Caco-2 (cell line): ENCODE data around the gene SARDH. TPM values are rescaled to one million over a fixed set of nuclear protein-coding genes. Genes with fewer than 3 reads are reported as not detected.

Experiments
- BruUV-seq: library from RNA; stranded (reverse); fragments of 400-500 nt; replicated peaks from 2 replicates; lab custom pipeline; 2021; lab: Mats Ljungman, UMichigan
- CTCF ChIA-PET: fragments of 300-600 bp; sonication (Branson Sonifier 250); formaldehyde crosslinking; loops from one replicate; lab custom pipeline; 2022; ENCODE audit warnings: antibody characterized with exemption; lab: Charles Lee
- POLR2A ChIA-PET: fragments of 300-600 bp; sonication (Branson Sonifier 250); formaldehyde crosslinking; loops from one replicate; lab custom pipeline; 2022; ENCODE audit warnings: antibody characterized with exemption; lab: Charles Lee
- DNase-seq, 2 experiments: peaks; one replicate each; pipeline versions ENCODE4 v3.0.0 to v3.0.0-alpha.2; 2020 to 2022
- H3K27me3 ChIP-seq: replicated peaks from 2 replicates; pipeline ENCODE4 v1.6.0; 2011; ENCODE audit warnings: low read length; ENCODE audit not compliant: control insufficient read depth, insufficient read depth
- H3K36me3 ChIP-seq: 2 replicates; pipeline ENCODE4 v1.5.1; 2011; ENCODE audit warnings: low read length; ENCODE audit not compliant: control insufficient read depth, insufficient read depth
- H3K4me1 ChIP-seq: fragments of 250-450 bp; sonication (Bioruptor Pico); 2 replicates; pipeline ENCODE4 v1.5.1; 2020; ENCODE audit warnings: mild to moderate bottlenecking
- H3K4me3 ChIP-seq: 2 replicates; pipeline ENCODE4 v1.5.1; 2011; ENCODE audit warnings: low read depth, mild to moderate bottlenecking, control low read depth, low read length
- H3K9me3 ChIP-seq: fragments of 250-450 bp; sonication (Bioruptor Pico); 2 replicates; pipeline ENCODE4 v1.5.1; 2020; ENCODE audit warnings: mild to moderate bottlenecking, moderate library complexity
- H3K27ac Mint-ChIP-seq: one replicate; pipeline ENCODE4 v1.8.0; 2022; ENCODE audit warnings: mixed read lengths; ENCODE audit not compliant: unreplicated experiment
- H3K27me3 Mint-ChIP-seq: one replicate; pipeline ENCODE4 v1.8.0; 2022; ENCODE audit warnings: mixed read lengths; ENCODE audit not compliant: insufficient read depth, unreplicated experiment
- H3K36me3 Mint-ChIP-seq: one replicate; pipeline ENCODE4 v1.8.0; 2022; ENCODE audit warnings: mild to moderate bottlenecking, mixed read lengths; ENCODE audit not compliant: insufficient read depth, unreplicated experiment
- H3K4me1 Mint-ChIP-seq: one replicate; pipeline ENCODE4 v1.8.0; 2022; ENCODE audit warnings: low read depth, mixed read lengths; ENCODE audit not compliant: unreplicated experiment
- H3K4me3 Mint-ChIP-seq: one replicate; pipeline ENCODE4 v1.8.0; 2022; ENCODE audit warnings: mild to moderate bottlenecking, moderate library complexity, mixed read lengths; ENCODE audit not compliant: unreplicated experiment
- H3K9me3 Mint-ChIP-seq: one replicate; pipeline ENCODE4 v1.8.0; 2022; ENCODE audit warnings: mixed read lengths; ENCODE audit not compliant: unreplicated experiment
- CTCF ChIP-seq, 2 experiments: fragments of 200-600 bp in 1 of 2; IDR thresholded peaks; 1 replicate in 1 of 2; 2 replicates in 1 of 2; pipeline versions ENCODE4 v1.5.1 to v1.8.0; 2011 to 2022; ENCODE audit warnings: antibody characterized with exemption in 1 of 2, control low read depth in 1 of 2, inconsistent platforms in 1 of 2, low read depth in 1 of 2, low read length in 1 of 2, mild to moderate bottlenecking in 1 of 2, moderate library complexity in 1 of 2; ENCODE audit not compliant: insufficient read depth in 1 of 2, severe bottlenecking in 1 of 2, unreplicated experiment in 1 of 2
- intact Hi-C: fragments of 100-400 bp; cut with micrococcal nuclease; formaldehyde crosslinking; loops from one replicate; pipeline ENCODE4 v1.10.0; 2022; ENCODE audit not compliant: unreplicated experiment
- total RNA-seq: library from RNA; stranded (reverse); gene quantifications from 2 replicates; pipeline ENCODE4 v1.2.3, GENCODE V29; 2022

SARDH gene
- total RNA-seq, 1 experiment from 2014 or later: 0.36 TPM

- Histone ChIP-seq H3K4me1 (no peaks in the 10 kb centered on the region), H3K4me3 (no peak overlapping the region), H3K9me3 (no peaks in the 10 kb centered on the region), H3K36me3 (no peaks in the 10 kb centered on the region), H3K27me3 (no peaks in the 10 kb centered on the region; the same call in 1 of the 2 replicates)
- intact Hi-C loops: no loop called here
- ChIA-PET CTCF (interaction anchor here (0.7 kb wide), 1 partner anchor 8 kb away, joined by 3 read pairs; no protein-coding TSS in a partner anchor), POLR2A (no interaction called here)
- Mint-ChIP-seq H3K9me3 (no peaks in the 10 kb centered on the region), H3K36me3 (peaks cover under 1% of the 10 kb centered on the region), H3K27me3 (peaks cover 24% of the 10 kb centered on the region), H3K4me1 (no peaks in the 10 kb centered on the region), H3K4me3 (no peak overlapping the region), H3K27ac (no peak overlapping the region)
- BruUV-seq: no TSS peak
- TF ChIP-seq CTCF (IDR thresholded peaks at IDR 0.05; ENCODE audit: insufficient read depth in 1 of 2, low read depth in 1 of 2, low read length in 1 of 2, severe bottlenecking in 1 of 2, unreplicated experiment in 1 of 2): no peak
- no peak for DNase-seq
Observed at GRCh38 chr9:133634081-133634691, 104.0 kb downstream of the SARDH start.

GRCh38 chr9:133633681-133634080 is 104.5 kb downstream of the SARDH start:
- POLR2A ChIA-PET: no interaction called here
- H3K4me1 Mint-ChIP-seq: no peaks in the 10 kb centered on the region
- intact Hi-C loops: no loop called here
- no peaks in the 10 kb centered on the region for H3K36me3 Mint-ChIP-seq
- H3K4me1 ChIP-seq: no peaks in the 10 kb centered on the region
- CTCF ChIA-PET: interaction anchor here (0.7 kb wide), 1 partner anchor 8 kb away, joined by 3 read pairs; no protein-coding TSS in a partner anchor
- no peak overlapping the region for H3K27ac Mint-ChIP-seq
- no TSS peak for BruUV-seq
- peaks cover 24% of the 10 kb centered on the region for H3K27me3 Mint-ChIP-seq
- no peak for TF ChIP-seq CTCF (IDR thresholded peaks at IDR 0.05; ENCODE audit: insufficient read depth in 1 of 2, low read depth in 1 of 2, low read length in 1 of 2, severe bottlenecking in 1 of 2, unreplicated experiment in 1 of 2)
- no peak overlapping the region for H3K4me3 ChIP-seq
- no peaks in the 10 kb centered on the region; the same call in 1 of the 2 replicates for H3K27me3 ChIP-seq
- H3K9me3 Mint-ChIP-seq: no peaks in the 10 kb centered on the region
- H3K36me3 ChIP-seq: no peaks in the 10 kb centered on the region
- no peak overlapping the region for H3K4me3 Mint-ChIP-seq
- H3K9me3 ChIP-seq: no peaks in the 10 kb centered on the region
- DNase-seq: no peak

GRCh38 chr9:133632806-133633680 is 105.1 kb downstream of the SARDH start:
- ChIA-PET CTCF (no interaction called here), POLR2A (no interaction called here)
- Histone ChIP-seq H3K4me1 (no peaks in the 10 kb centered on the region), H3K9me3 (no peaks in the 10 kb centered on the region), H3K27me3 (no peaks in the 10 kb centered on the region; the same call in 1 of the 2 replicates), H3K4me3 (no peak overlapping the region), H3K36me3 (no peaks in the 10 kb centered on the region)
- H3K27ac Mint-ChIP-seq: no peak overlapping the region
- intact Hi-C loops: no loop called here
- no TSS peak for BruUV-seq
- no peak for TF ChIP-seq CTCF (IDR thresholded peaks at IDR 0.05; ENCODE audit: insufficient read depth in 1 of 2, low read depth in 1 of 2, low read length in 1 of 2, severe bottlenecking in 1 of 2, unreplicated experiment in 1 of 2)
- no peak for DNase-seq
- no peaks in the 10 kb centered on the region for H3K36me3 Mint-ChIP-seq
- H3K9me3 Mint-ChIP-seq: no peaks in the 10 kb centered on the region
- H3K4me3 Mint-ChIP-seq: no peak overlapping the region
- peaks cover 20% of the 10 kb centered on the region for H3K27me3 Mint-ChIP-seq
- no peaks in the 10 kb centered on the region for H3K4me1 Mint-ChIP-seq
